NCI-H2081 treated with DMSO at 0.1 percent for 48 hours (cell line): ENCODE data around the gene VWF.

Source experiments
- DNase-seq: peaks from one replicate; lab custom pipeline; 2025; lab: John Stamatoyannopoulos, UW

The VWF gene

GRCh38 chr12:5910790-5911548 lies 213.5 kb downstream of the VWF start:
- no peak for DNase-seq

- DNase-seq = no peak
Observed at GRCh38 chr12:5909560-5909959, 214.9 kb downstream of the VWF start.

GRCh38 chr12:5908251-5908650 lies 216.2 kb downstream of the VWF start:
- DNase-seq = no peak

GRCh38 chr12:5907807-5908206 lies 216.7 kb downstream of the VWF start:
- no peak for DNase-seq

GRCh38 chr12:5905757-5906156 lies 218.7 kb downstream of the VWF start:
- no peak for DNase-seq

GRCh38 chr12:5904969-5905368 lies 219.5 kb downstream of the VWF start:
- DNase-seq = no peak

- DNase-seq = no peak
Observed at GRCh38 chr12:5904441-5904840, 220.0 kb downstream of the VWF start.

GRCh38 chr12:5902736-5903135 lies 221.7 kb downstream of the VWF start:
- DNase-seq = no peak

- DNase-seq = no peak
Observed at GRCh38 chr12:5901416-5901815, 223.1 kb downstream of the VWF start.

GRCh38 chr12:5900533-5901205 lies 223.8 kb downstream of the VWF start:
- DNase-seq = no peak

GRCh38 chr12:5900076-5900475 lies 224.4 kb downstream of the VWF start:
- no peak for DNase-seq

GRCh38 chr12:5899675-5900074 lies 224.8 kb downstream of the VWF start:
- DNase-seq = no peak

- no peak for DNase-seq
Observed at GRCh38 chr12:5898874-5899273, 225.6 kb downstream of the VWF start.
